PC-3 (cell line): Measurements from ENCODE around the gene EXOSC9.

Source experiments
- EZH2 ChIP-seq: fragments of 300-600 bp; sonication (generic); IDR thresholded peaks from one replicate; pipeline ENCODE4 v1.6.1; 2017; ENCODE audit warnings: antibody characterized with exemption, mild to moderate bottlenecking, low read length; ENCODE audit not compliant: unreplicated experiment
- TF ChIP-seq, protein P1 (sequence below): fragments of 300-600 bp; sonication (generic); conservative IDR thresholded peaks from 2 replicates; pipeline ENCODE4 v1.5.1; 2017; ENCODE audit warnings: antibody characterized with exemption, low read depth, mild to moderate bottlenecking, low read length

DNA sequence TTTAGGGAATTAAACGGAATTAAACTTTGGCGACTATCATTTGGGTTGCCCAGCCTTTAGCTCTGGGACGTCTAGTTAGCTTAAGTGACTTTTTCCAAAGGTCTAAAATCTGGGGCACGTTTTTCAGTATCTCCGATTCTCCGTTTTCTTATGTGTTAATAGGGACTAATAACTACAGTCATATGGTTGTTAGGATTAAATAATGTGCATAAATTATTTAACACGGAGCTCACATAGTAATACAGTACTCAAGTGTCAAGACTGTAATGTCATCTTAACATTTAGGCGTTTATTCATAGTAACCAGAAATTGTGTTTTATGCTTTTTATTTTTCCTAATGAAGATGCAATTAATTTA, 23.0 kb downstream of the EXOSC9 start:
- TF ChIP-seq, protein P1, sequence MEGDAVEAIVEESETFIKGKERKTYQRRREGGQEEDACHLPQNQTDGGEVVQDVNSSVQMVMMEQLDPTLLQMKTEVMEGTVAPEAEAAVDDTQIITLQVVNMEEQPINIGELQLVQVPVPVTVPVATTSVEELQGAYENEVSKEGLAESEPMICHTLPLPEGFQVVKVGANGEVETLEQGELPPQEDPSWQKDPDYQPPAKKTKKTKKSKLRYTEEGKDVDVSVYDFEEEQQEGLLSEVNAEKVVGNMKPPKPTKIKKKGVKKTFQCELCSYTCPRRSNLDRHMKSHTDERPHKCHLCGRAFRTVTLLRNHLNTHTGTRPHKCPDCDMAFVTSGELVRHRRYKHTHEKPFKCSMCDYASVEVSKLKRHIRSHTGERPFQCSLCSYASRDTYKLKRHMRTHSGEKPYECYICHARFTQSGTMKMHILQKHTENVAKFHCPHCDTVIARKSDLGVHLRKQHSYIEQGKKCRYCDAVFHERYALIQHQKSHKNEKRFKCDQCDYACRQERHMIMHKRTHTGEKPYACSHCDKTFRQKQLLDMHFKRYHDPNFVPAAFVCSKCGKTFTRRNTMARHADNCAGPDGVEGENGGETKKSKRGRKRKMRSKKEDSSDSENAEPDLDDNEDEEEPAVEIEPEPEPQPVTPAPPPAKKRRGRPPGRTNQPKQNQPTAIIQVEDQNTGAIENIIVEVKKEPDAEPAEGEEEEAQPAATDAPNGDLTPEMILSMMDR: 0 out of 2 replicates have a peak, but pooled peaks have one; percentile 12
- no peak for TF ChIP-seq EZH2
